Astrocyte (in vitro differentiated cells and primary cell): ENCODE measurements around the gene TM2D1. TPM values are rescaled to one million over a fixed set of nuclear protein-coding genes. Genes with fewer than 3 reads are reported as not detected.

Source experiments
- DNase-seq: peaks from one replicate; pipeline ENCODE4 v3.0.0-alpha.2; 2010; ENCODE audit warnings: low read depth
- FAIRE-seq: peaks from 2 replicates; lab custom pipeline; 2011; peaks lifted over from hg19 to GRCh38; lab: Jason Lieb, UNC
- H2AFZ ChIP-seq: 2 replicates; pipeline ENCODE4 v1.6.0; 2012; ENCODE audit warnings: low read depth, low read length, inconsistent platforms
- H3K27ac ChIP-seq: 2 replicates; pipeline ENCODE4 v1.5.1; 2011; ENCODE audit warnings: low read depth, low read length, inconsistent platforms
- H3K27me3 ChIP-seq: 2 replicates; pipeline ENCODE4 v1.6.0; 2011; ENCODE audit warnings: low read length, inconsistent platforms; ENCODE audit not compliant: insufficient read depth
- H3K36me3 ChIP-seq: 2 replicates; pipeline ENCODE4 v1.5.1; 2011; ENCODE audit warnings: low read length, inconsistent platforms; ENCODE audit not compliant: insufficient read depth
- H3K4me1 ChIP-seq: 2 replicates; pipeline ENCODE4 v1.5.1; 2011; ENCODE audit warnings: low read length, inconsistent platforms; ENCODE audit not compliant: insufficient read depth
- H3K4me2 ChIP-seq: 2 replicates; pipeline ENCODE4 v1.6.0; 2012; ENCODE audit warnings: low read length, inconsistent platforms
- H3K4me3 ChIP-seq: 2 replicates; pipeline ENCODE4 v1.5.1; 2011; ENCODE audit warnings: low read depth, mild to moderate bottlenecking, low read length, inconsistent platforms; ENCODE audit not compliant: insufficient read depth
- H3K79me2 ChIP-seq: 2 replicates; pipeline ENCODE4 v1.6.0; 2012; ENCODE audit warnings: mild to moderate bottlenecking, low read length, inconsistent platforms; ENCODE audit not compliant: insufficient read depth
- H3K9ac ChIP-seq: 2 replicates; pipeline ENCODE4 v1.6.0; 2012; ENCODE audit warnings: mild to moderate bottlenecking, low read length, inconsistent platforms
- H3K9me3 ChIP-seq: 2 replicates; pipeline ENCODE4 v1.5.1; 2012; ENCODE audit warnings: low read depth, mild to moderate bottlenecking, low read length, inconsistent platforms; ENCODE audit not compliant: insufficient read depth
- H4K20me1 ChIP-seq: 2 replicates; pipeline ENCODE4 v1.6.0; 2012; ENCODE audit warnings: low read length, inconsistent platforms; ENCODE audit not compliant: insufficient read depth
- H3K27ac Mint-ChIP-seq: one replicate; pipeline ENCODE4 v1.8.0; 2021; ENCODE audit warnings: mild to moderate bottlenecking, mixed read lengths; ENCODE audit not compliant: unreplicated experiment
- H3K27me3 Mint-ChIP-seq: one replicate; pipeline ENCODE4 v1.8.0; 2021; ENCODE audit warnings: low read depth, mixed read lengths; ENCODE audit not compliant: unreplicated experiment
- H3K36me3 Mint-ChIP-seq: one replicate; pipeline ENCODE4 v1.8.0; 2021; ENCODE audit warnings: low read depth, mixed read lengths; ENCODE audit not compliant: unreplicated experiment
- H3K4me1 Mint-ChIP-seq: one replicate; pipeline ENCODE4 v1.8.0; 2021; ENCODE audit warnings: low read depth, mixed read lengths; ENCODE audit not compliant: unreplicated experiment
- H3K4me3 Mint-ChIP-seq: one replicate; pipeline ENCODE4 v1.8.0; 2021; ENCODE audit warnings: mild to moderate bottlenecking, moderate library complexity, mixed read lengths; ENCODE audit not compliant: unreplicated experiment
- H3K9me3 Mint-ChIP-seq: one replicate; pipeline ENCODE4 v1.8.0; 2021; ENCODE audit warnings: mild to moderate bottlenecking, mixed read lengths; ENCODE audit not compliant: unreplicated experiment
- EZH2 ChIP-seq: IDR thresholded peaks from 2 replicates; pipeline ENCODE4 v1.6.1; 2012; ENCODE audit warnings: mild to moderate bottlenecking, low read length, inconsistent platforms; ENCODE audit not compliant: insufficient read depth
- total RNA-seq: library from RNA; stranded (reverse); gene quantifications from 2 replicates; pipeline ENCODE4 v1.2.1, GENCODE V29; 2021
- TF ChIP-seq, protein P1 (sequence below): IDR thresholded peaks from 2 replicates; pipeline ENCODE4 v1.5.1; 2011; ENCODE audit warnings: low read depth, mild to moderate bottlenecking, inconsistent platforms, low read length, moderate library complexity; ENCODE audit not compliant: insufficient read depth

The TM2D1 gene
- total RNA-seq, 1 donor from 2014 or later = 33.3 TPM

DNA sequence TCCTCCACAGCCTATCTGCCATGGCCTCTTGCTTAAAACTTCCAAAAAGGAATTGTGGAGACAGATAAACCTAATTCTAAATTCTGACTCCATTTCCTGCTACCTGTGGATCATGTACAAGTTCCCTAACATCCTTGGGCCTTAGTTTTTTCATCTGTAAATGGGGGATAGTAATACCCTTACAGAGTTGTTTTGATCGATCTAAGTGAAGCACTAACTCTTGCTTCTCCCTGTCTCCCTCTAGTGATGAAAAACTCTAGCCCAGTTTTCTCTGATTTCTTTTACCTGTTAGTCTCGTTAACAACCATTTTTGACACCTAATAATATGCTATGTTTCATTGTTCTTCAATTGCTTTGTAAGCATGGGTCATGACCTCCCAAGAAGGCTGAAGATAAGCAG lies 65.9 kb downstream of the TM2D1 start:
- Histone ChIP-seq H4K20me1 (no peaks in the 10 kb centered on the region), H3K36me3 (no peaks in the 10 kb centered on the region), H3K9ac (no peak overlapping the region), H3K79me2 (no peaks in the 10 kb centered on the region), H3K4me1 (no peaks in the 10 kb centered on the region), H3K4me3 (no peak overlapping the region), H3K4me2 (no peak overlapping the region), H3K9me3 (no peaks in the 10 kb centered on the region), H2AFZ (no peak overlapping the region), H3K27ac (no peak overlapping the region), H3K27me3 (no peaks in the 10 kb centered on the region)
- Mint-ChIP-seq H3K9me3 (peaks cover 2% of the 10 kb centered on the region), H3K27ac (no peak overlapping the region), H3K36me3 (no peaks in the 10 kb centered on the region), H3K4me1 (no peaks in the 10 kb centered on the region), H3K27me3 (peaks cover 5% of the 10 kb centered on the region), H3K4me3 (no peak overlapping the region)
- DNase-seq = no peak
- no peak for FAIRE-seq
- TF ChIP-seq, protein P1, sequence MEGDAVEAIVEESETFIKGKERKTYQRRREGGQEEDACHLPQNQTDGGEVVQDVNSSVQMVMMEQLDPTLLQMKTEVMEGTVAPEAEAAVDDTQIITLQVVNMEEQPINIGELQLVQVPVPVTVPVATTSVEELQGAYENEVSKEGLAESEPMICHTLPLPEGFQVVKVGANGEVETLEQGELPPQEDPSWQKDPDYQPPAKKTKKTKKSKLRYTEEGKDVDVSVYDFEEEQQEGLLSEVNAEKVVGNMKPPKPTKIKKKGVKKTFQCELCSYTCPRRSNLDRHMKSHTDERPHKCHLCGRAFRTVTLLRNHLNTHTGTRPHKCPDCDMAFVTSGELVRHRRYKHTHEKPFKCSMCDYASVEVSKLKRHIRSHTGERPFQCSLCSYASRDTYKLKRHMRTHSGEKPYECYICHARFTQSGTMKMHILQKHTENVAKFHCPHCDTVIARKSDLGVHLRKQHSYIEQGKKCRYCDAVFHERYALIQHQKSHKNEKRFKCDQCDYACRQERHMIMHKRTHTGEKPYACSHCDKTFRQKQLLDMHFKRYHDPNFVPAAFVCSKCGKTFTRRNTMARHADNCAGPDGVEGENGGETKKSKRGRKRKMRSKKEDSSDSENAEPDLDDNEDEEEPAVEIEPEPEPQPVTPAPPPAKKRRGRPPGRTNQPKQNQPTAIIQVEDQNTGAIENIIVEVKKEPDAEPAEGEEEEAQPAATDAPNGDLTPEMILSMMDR = peak; percentile 9
- no peak for TF ChIP-seq EZH2

DNA sequence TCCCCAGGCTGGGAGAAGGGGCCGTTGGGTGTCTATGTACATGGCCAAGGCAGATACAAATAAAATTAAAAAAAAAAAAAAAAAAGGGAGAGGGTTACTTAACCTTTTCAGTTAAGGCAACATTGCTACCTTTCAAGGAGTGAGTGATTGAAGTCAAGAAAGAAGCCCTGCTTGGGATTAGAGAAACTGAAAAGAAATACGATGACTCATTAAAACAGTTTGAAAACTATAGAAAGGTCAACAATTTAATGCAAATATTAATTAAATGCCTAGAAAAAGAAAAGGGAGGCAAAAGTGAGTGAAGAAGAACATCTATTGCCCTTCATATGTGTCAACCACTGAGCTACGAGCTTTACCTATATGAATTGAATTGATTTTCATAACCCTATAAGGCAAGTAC lies 69.5 kb downstream of the TM2D1 start:
- Histone ChIP-seq H3K9ac (no peak overlapping the region), H3K9me3 (no peaks in the 10 kb centered on the region), H3K4me3 (no peak overlapping the region), H4K20me1 (no peaks in the 10 kb centered on the region), H3K4me1 (no peaks in the 10 kb centered on the region), H3K4me2 (no peak overlapping the region), H3K27ac (no peak overlapping the region), H2AFZ (no peak overlapping the region), H3K36me3 (no peaks in the 10 kb centered on the region), H3K79me2 (no peaks in the 10 kb centered on the region), H3K27me3 (no peaks in the 10 kb centered on the region)
- TF ChIP-seq, protein P1 = no peak
- TF ChIP-seq EZH2 = no peak
- no peak for FAIRE-seq
- Mint-ChIP-seq H3K4me3 (no peak overlapping the region), H3K27ac (no peak overlapping the region), H3K27me3 (peaks cover 5% of the 10 kb centered on the region), H3K36me3 (no peaks in the 10 kb centered on the region), H3K9me3 (peaks cover 2% of the 10 kb centered on the region), H3K4me1 (no peaks in the 10 kb centered on the region)
- DNase-seq = no peak

DNA sequence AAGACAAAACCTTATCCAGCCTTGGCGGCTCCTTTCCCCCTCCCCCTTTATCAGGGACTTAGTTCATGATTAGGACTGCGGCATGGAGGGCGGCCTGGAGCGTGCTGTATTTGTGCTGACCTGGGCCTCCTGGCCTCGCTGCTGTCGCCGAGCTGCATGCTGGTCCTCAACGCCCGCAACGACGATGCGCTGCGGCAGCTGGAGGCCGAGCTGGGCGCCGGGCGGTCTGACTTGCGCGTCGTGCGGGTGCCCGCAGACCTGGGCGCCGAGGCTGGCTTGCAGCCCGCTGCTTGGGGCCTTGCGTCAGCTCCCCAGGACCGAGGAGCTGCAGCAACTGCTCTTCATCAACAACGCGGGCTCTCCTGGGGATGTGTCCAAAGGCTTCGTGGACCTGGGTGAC lies 70.9 kb downstream of the TM2D1 start:
- Histone ChIP-seq H3K27me3 (no peaks in the 10 kb centered on the region), H3K36me3 (no peaks in the 10 kb centered on the region), H3K4me3 (no peak overlapping the region), H4K20me1 (no peaks in the 10 kb centered on the region), H3K9ac (no peak overlapping the region), H3K9me3 (no peaks in the 10 kb centered on the region), H3K27ac (no peak overlapping the region), H2AFZ (no peak overlapping the region), H3K4me2 (no peak overlapping the region), H3K4me1 (no peaks in the 10 kb centered on the region), H3K79me2 (no peaks in the 10 kb centered on the region)
- Mint-ChIP-seq H3K4me3 (no peak overlapping the region), H3K27ac (no peak overlapping the region), H3K9me3 (peaks cover 2% of the 10 kb centered on the region), H3K4me1 (no peaks in the 10 kb centered on the region), H3K36me3 (no peaks in the 10 kb centered on the region), H3K27me3 (peaks cover 5% of the 10 kb centered on the region)
- FAIRE-seq = no peak
- no peak for DNase-seq
- TF ChIP-seq, protein P1 = no peak
- no peak for TF ChIP-seq EZH2
